ENCODE results near the gene USP34. TPM values are rescaled to one million over a fixed set of nuclear protein-coding genes. Genes with fewer than 3 reads are reported as not detected.
"Not testable (repeated sequence)": the region's sequence is repeated elsewhere in the genome, so short reads cannot be mapped to it uniquely, and the experiment has no call there.

The USP34 gene
- total RNA-seq, 6 experiments from 2014 or later = 33.3 to 57.1 (median 41.5) TPM

- H3K4me1 ChIP-seq = peaks cover 0 to 5% (median 0%) of the 10 kb centered on the region in 4 donors
- no peak for DNase-seq
- H3K27ac ChIP-seq = peak overlapping the region in 1 of 3 donors; percentile 5
- H3K36me3 ChIP-seq = peaks cover 0 to 8% (median 0%) of the 10 kb centered on the region in 4 donors
- no peak for TF ChIP-seq POLR2A (IDR thresholded peaks at IDR 0.05)
- TF ChIP-seq CTCF (IDR thresholded peaks at IDR 0.05) = no peak
- intact Hi-C loops (cut with DNase I) = no loop called here
- H3K9me3 ChIP-seq = no peaks in the 10 kb centered on the region
- no peak overlapping the region for H3K4me3 ChIP-seq
- 44% methylated on average over 3 of the region's 3 CpGs for WGBS (ENCODE audit: insufficient coverage, low coverage, low lambda C conversion rate, missing lambda C conversion rate)
- ATAC-seq = peak in 3 of 4 donors; percentile 45 to 57 (median 53)
- no peaks in the 10 kb centered on the region for H3K27me3 ChIP-seq
Observed at GRCh38 chr2:61158356-61158955, 312.4 kb downstream of the USP34 start.

GRCh38 chr2:61157371-61158003 lies 313.4 kb downstream of the USP34 start:
- peak in 1 of 3 donors; percentile 55 for DNase-seq
- intact Hi-C loops (cut with DNase I) = no loop called here
- 10% methylated on average over 3 of the region's 5 CpGs for WGBS (ENCODE audit: insufficient coverage, low coverage, low lambda C conversion rate, missing lambda C conversion rate)

GRCh38 chr2:61151436-61151835 lies 319.5 kb downstream of the USP34 start:
- intact Hi-C loops (cut with DNase I) = no loop called here
- ATAC-seq = no peak
- no peak for DNase-seq
- 100% methylated on average over 1 of the region's 1 CpG for WGBS (ENCODE audit: insufficient coverage, low coverage, low lambda C conversion rate, missing lambda C conversion rate)
- peaks cover 0 to 11% (median 5%) of the 10 kb centered on the region in 4 donors for H3K36me3 ChIP-seq
- no peak overlapping the region for H3K4me3 ChIP-seq
- TF ChIP-seq POLR2A (IDR thresholded peaks at IDR 0.05) = no peak
- H3K4me1 ChIP-seq = no peaks in the 10 kb centered on the region
- H3K27me3 ChIP-seq = no peaks in the 10 kb centered on the region
- H3K27ac ChIP-seq = no peak overlapping the region
- H3K9me3 ChIP-seq = no peaks in the 10 kb centered on the region

More at GRCh38 chr2:61157371-61158003, 313.4 kb downstream of the USP34 start:
- TF ChIP-seq POLR2A (IDR thresholded peaks at IDR 0.05) = no peak
- no peak for TF ChIP-seq CTCF (IDR thresholded peaks at IDR 0.05)
- no peaks in the 10 kb centered on the region for H3K9me3 ChIP-seq
- no peak overlapping the region for H3K4me3 ChIP-seq
- H3K27me3 ChIP-seq = no peaks in the 10 kb centered on the region
- peaks cover 0 to 5% (median 0%) of the 10 kb centered on the region in 4 donors for H3K4me1 ChIP-seq
- no peaks in the 10 kb centered on the region for H3K36me3 ChIP-seq
- H3K27ac ChIP-seq = peak overlapping the region in 2 of 3 donors; percentile 0 to 50
- ATAC-seq = peak; percentile 82 to 93 (median 88)

GRCh38 chr2:61149074-61149473 lies 321.8 kb downstream of the USP34 start:
- H3K27ac ChIP-seq = no peak overlapping the region
- 87% methylated on average over 4 of the region's 6 CpGs for WGBS (ENCODE audit: insufficient coverage, low coverage, low lambda C conversion rate, missing lambda C conversion rate)
- DNase-seq = no peak
- H3K4me3 ChIP-seq = no peak overlapping the region
- H3K9me3 ChIP-seq = no peaks in the 10 kb centered on the region
- H3K4me1 ChIP-seq = peaks cover 0 to 6% (median 0%) of the 10 kb centered on the region in 4 donors
- no peaks in the 10 kb centered on the region for H3K27me3 ChIP-seq
- H3K36me3 ChIP-seq = peaks cover 0 to 11% (median 5%) of the 10 kb centered on the region in 4 donors
- no peak for ATAC-seq
- TF ChIP-seq CTCF (IDR thresholded peaks at IDR 0.05) (no peak), POLR2A (IDR thresholded peaks at IDR 0.05) (no peak)
- intact Hi-C loops (cut with DNase I) = no loop called here

GRCh38 chr2:61148091-61148490 lies 322.8 kb downstream of the USP34 start:
- DNase-seq; H3K27me3 ChIP-seq; H3K27ac ChIP-seq; intact Hi-C loops (cut with DNase I); ATAC-seq; H3K9me3 ChIP-seq; H3K4me1 ChIP-seq; H3K4me3 ChIP-seq: not testable (repeated sequence)
- WGBS (ENCODE audit: insufficient coverage, low coverage, low lambda C conversion rate, missing lambda C conversion rate) = 93% methylated on average over 5 of the region's 5 CpGs
- peaks cover 0 to 11% (median 5%) of the 10 kb centered on the region in 4 donors for H3K36me3 ChIP-seq
